Thyroid gland (tissue), 4 donors: ENCODE measurements around the gene PCYOX1L.

Experiments
- CTCF ChIP-seq, 6 experiments: fragments of 200-600 bp in 3 of 6; fragments of 450-650 bp in 3 of 6; sonication (generic) in 3 of 6; IDR thresholded peaks; one replicate each; pipeline ENCODE4 v1.5.1; 2016 to 2019; ENCODE audit warnings: antibody characterized with exemption in 6 of 6, mild to moderate bottlenecking in 2 of 6, inconsistent platforms in 1 of 6, moderate library complexity in 1 of 6
- POLR2A ChIP-seq, 2 donors: fragments of 450-650 bp; IDR thresholded peaks; one replicate each; pipeline ENCODE4 v1.6.1; 2017; ENCODE audit warnings: antibody characterized with exemption in 2 of 2, mild to moderate bottlenecking in 2 of 2, moderate library complexity in 1 of 2

- TF ChIP-seq CTCF (IDR thresholded peaks at IDR 0.05) (no peak), POLR2A (IDR thresholded peaks at IDR 0.05) (no peak)
Measured at GRCh38 chr5:149411738-149412519, 54.1 kb downstream of the PCYOX1L start.
